Measurements from ENCODE around the gene MRPL18. TPM values are rescaled to one million over a fixed set of nuclear protein-coding genes. Genes with fewer than 3 reads are reported as not detected.
A peak's percentile ranks its signal among the peaks of the same experiment; 100 is the strongest.

The MRPL18 gene
- total RNA-seq, 1 donor from 2014 or later: 64.6 TPM

DNA sequence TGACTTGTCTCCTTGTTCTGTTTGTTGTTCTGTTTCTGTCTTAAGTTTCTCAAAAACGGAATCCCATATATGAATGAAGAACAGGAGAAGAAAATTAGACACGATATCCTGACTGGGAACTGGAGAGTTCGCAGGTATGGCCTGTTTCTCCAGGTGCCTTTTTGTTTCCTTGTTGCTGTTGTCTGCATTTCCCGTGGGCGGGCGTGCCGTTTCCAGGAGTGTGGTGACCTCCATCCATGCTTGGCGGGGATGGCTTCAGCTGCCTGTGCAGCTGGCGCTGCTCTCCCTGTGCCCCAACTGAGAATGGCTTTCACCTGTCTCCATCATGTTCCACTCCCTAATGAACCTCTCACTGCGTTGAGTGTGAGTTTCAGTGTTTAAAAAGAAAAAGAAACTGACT is 14.2 kb downstream of the MRPL18 start:
- FAIRE-seq (no peak), DNase-seq (ENCODE audit: low read depth) (no peak)
- no peaks in the 10 kb centered on the region for H3K4me1 ChIP-seq (ENCODE audit: insufficient read depth, low read length)
- no peak overlapping the region for H3K27ac ChIP-seq (ENCODE audit: low read depth, low read length)
- peaks cover 4% of the 10 kb centered on the region for H3K36me3 Mint-ChIP-seq (ENCODE audit: low read depth, unreplicated experiment)
- H3K79me2 ChIP-seq (ENCODE audit: insufficient read depth, low read length): no peaks in the 10 kb centered on the region
- no peak overlapping the region for H3K4me3 Mint-ChIP-seq (ENCODE audit: unreplicated experiment)
- H3K4me2 ChIP-seq (ENCODE audit: low read length): no peak overlapping the region
- no peaks in the 10 kb centered on the region for H3K4me1 Mint-ChIP-seq (ENCODE audit: low read depth, unreplicated experiment)
- no peaks in the 10 kb centered on the region for H3K27me3 ChIP-seq (ENCODE audit: insufficient read depth, low read length)
- no peaks in the 10 kb centered on the region for H4K20me1 ChIP-seq (ENCODE audit: insufficient read depth, low read length)
- H2AFZ ChIP-seq (ENCODE audit: low read depth, low read length): no peak overlapping the region
- no peak overlapping the region for H3K27ac Mint-ChIP-seq (ENCODE audit: unreplicated experiment)
- H3K9me3 ChIP-seq (ENCODE audit: insufficient read depth, low read depth, low read length): no peaks in the 10 kb centered on the region
- TF ChIP-seq CTCF (IDR thresholded peaks at IDR 0.05; ENCODE audit: insufficient read depth, low read depth, low read length): no peak
- TF ChIP-seq EZH2 (IDR thresholded peaks at IDR 0.05; ENCODE audit: insufficient read depth, low read length): no peak
- peaks cover 2% of the 10 kb centered on the region for H3K27me3 Mint-ChIP-seq (ENCODE audit: low read depth, unreplicated experiment)
- peaks cover 1% of the 10 kb centered on the region for H3K9me3 Mint-ChIP-seq (ENCODE audit: unreplicated experiment)
- H3K4me3 ChIP-seq (ENCODE audit: insufficient read depth, low read depth, low read length): no peak overlapping the region
- no peaks in the 10 kb centered on the region for H3K36me3 ChIP-seq (ENCODE audit: insufficient read depth, low read length)
- no peak overlapping the region for H3K9ac ChIP-seq (ENCODE audit: low read length)

DNA sequence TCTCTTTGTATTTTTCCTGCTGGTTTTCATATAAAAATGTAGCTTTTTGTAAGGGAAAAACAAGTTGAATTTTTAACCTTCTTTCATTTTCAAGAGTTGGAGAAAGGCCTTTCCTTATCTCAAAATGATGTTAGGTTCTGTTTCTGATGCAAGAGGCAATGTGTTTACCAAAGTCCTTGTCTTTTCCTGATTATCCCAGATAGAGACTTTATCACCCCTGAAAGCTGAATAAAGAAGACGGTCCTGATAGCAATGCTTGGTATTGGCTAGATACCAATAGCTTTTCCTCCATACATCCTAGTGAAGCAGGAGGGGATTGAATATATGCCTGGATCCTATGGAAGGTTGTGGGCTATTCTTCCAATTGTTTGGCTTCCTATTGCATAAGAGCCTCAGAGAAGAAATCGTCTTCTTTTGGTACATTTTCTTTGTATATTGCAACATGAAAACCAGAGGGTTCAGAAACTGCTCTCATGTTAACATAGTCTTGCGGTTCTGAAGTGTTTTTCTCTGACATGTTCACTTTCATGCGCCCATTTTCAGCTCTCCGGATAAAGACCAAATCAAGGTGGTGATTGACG is 15.3 kb downstream of the MRPL18 start:
- Mint-ChIP-seq H3K9me3 (ENCODE audit: unreplicated experiment) (peaks cover 1% of the 10 kb centered on the region), H3K36me3 (ENCODE audit: low read depth, unreplicated experiment) (no peaks in the 10 kb centered on the region), H3K27me3 (ENCODE audit: low read depth, unreplicated experiment) (peaks cover 2% of the 10 kb centered on the region), H3K27ac (ENCODE audit: unreplicated experiment) (no peak overlapping the region), H3K4me3 (ENCODE audit: unreplicated experiment) (no peak overlapping the region), H3K4me1 (ENCODE audit: low read depth, unreplicated experiment) (no peaks in the 10 kb centered on the region)
- FAIRE-seq: no peak
- Histone ChIP-seq H3K4me1 (ENCODE audit: insufficient read depth, low read length) (no peaks in the 10 kb centered on the region), H3K79me2 (ENCODE audit: insufficient read depth, low read length) (no peaks in the 10 kb centered on the region), H3K36me3 (ENCODE audit: insufficient read depth, low read length) (no peaks in the 10 kb centered on the region), H3K9ac (ENCODE audit: low read length) (no peak overlapping the region), H4K20me1 (ENCODE audit: insufficient read depth, low read length) (no peaks in the 10 kb centered on the region), H3K4me3 (ENCODE audit: insufficient read depth, low read depth, low read length) (no peak overlapping the region), H3K9me3 (ENCODE audit: insufficient read depth, low read depth, low read length) (no peaks in the 10 kb centered on the region), H3K4me2 (ENCODE audit: low read length) (no peak overlapping the region), H2AFZ (ENCODE audit: low read depth, low read length) (no peak overlapping the region), H3K27ac (ENCODE audit: low read depth, low read length) (no peak overlapping the region), H3K27me3 (ENCODE audit: insufficient read depth, low read length) (no peaks in the 10 kb centered on the region)
- TF ChIP-seq EZH2 (IDR thresholded peaks at IDR 0.05; ENCODE audit: insufficient read depth, low read length) (no peak), CTCF (IDR thresholded peaks at IDR 0.05; ENCODE audit: insufficient read depth, low read depth, low read length) (no peak)
- no peak for DNase-seq (ENCODE audit: low read depth)

DNA sequence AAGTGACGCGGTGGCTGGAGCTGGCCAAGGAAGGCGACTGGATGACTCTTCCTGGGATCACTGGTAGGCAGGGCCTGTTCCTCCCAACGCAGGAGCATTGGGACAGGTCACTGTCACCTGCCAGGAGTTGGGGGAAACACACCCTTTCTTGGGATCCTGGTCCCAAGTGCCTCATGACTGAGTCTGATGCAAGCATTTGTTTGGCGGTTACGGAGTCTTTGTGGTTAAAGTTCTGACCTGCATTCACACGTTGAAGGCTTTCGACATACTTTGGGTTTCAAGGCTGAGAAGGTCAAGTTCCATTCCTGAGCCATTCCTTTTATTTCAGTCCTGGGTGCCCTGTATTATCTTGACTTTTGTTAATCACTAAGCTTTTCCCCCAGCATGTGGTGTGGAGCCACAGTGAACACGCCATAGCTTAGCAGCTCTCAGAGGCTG is 15.8 kb downstream of the MRPL18 start:
- Histone ChIP-seq H2AFZ (ENCODE audit: low read depth, low read length) (no peak overlapping the region), H3K27ac (ENCODE audit: low read depth, low read length) (no peak overlapping the region), H3K4me1 (ENCODE audit: insufficient read depth, low read length) (no peaks in the 10 kb centered on the region), H3K9me3 (ENCODE audit: insufficient read depth, low read depth, low read length) (no peaks in the 10 kb centered on the region), H3K36me3 (ENCODE audit: insufficient read depth, low read length) (no peaks in the 10 kb centered on the region), H4K20me1 (ENCODE audit: insufficient read depth, low read length) (no peaks in the 10 kb centered on the region), H3K27me3 (ENCODE audit: insufficient read depth, low read length) (no peaks in the 10 kb centered on the region), H3K9ac (ENCODE audit: low read length) (no peak overlapping the region), H3K4me2 (ENCODE audit: low read length) (no peak overlapping the region), H3K79me2 (ENCODE audit: insufficient read depth, low read length) (no peaks in the 10 kb centered on the region), H3K4me3 (ENCODE audit: insufficient read depth, low read depth, low read length) (no peak overlapping the region)
- DNase-seq (ENCODE audit: low read depth) (peak; percentile 12), FAIRE-seq (no peak)
- TF ChIP-seq EZH2 (IDR thresholded peaks at IDR 0.05; ENCODE audit: insufficient read depth, low read length): no peak
- no peak for TF ChIP-seq CTCF (IDR thresholded peaks at IDR 0.05; ENCODE audit: insufficient read depth, low read depth, low read length)
- Mint-ChIP-seq H3K9me3 (ENCODE audit: unreplicated experiment) (peaks cover 1% of the 10 kb centered on the region), H3K36me3 (ENCODE audit: low read depth, unreplicated experiment) (no peaks in the 10 kb centered on the region), H3K27ac (ENCODE audit: unreplicated experiment) (no peak overlapping the region), H3K4me1 (ENCODE audit: low read depth, unreplicated experiment) (no peaks in the 10 kb centered on the region), H3K27me3 (ENCODE audit: low read depth, unreplicated experiment) (peaks cover 2% of the 10 kb centered on the region), H3K4me3 (ENCODE audit: unreplicated experiment) (no peak overlapping the region)

All from astrocyte (in vitro differentiated cells and primary cell).